ENCODE results near the gene ISCU.
A peak's percentile ranks its signal among the peaks of the same experiment; 100 is the strongest.

Gene ISCU

DNA sequence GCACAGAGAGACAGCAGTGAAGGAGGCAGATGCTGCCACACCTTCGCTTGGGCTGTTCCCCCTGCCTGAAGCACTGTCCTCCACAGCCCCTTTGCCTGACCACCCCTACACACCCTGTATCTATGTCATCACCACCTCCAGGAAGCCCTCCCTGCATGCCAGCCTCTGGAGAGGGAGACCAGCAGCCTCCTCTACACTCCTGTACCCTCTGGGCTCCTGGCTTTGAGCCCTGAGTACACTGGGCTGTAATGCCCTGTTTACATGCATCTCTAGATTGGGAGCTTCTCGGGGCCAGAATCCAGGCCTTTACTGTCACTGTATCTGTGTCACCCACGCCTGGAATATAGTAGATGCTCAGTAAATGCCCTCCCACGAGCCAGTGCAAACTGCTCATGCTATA is 41.3 kb downstream of the ISCU start:
- DNase-seq (ENCODE audit: low read depth), result no peak

GRCh38 chr12:108604208-108604941 is 42.0 kb downstream of the ISCU start:
- DNase-seq (ENCODE audit: low read depth), result no peak

DNA sequence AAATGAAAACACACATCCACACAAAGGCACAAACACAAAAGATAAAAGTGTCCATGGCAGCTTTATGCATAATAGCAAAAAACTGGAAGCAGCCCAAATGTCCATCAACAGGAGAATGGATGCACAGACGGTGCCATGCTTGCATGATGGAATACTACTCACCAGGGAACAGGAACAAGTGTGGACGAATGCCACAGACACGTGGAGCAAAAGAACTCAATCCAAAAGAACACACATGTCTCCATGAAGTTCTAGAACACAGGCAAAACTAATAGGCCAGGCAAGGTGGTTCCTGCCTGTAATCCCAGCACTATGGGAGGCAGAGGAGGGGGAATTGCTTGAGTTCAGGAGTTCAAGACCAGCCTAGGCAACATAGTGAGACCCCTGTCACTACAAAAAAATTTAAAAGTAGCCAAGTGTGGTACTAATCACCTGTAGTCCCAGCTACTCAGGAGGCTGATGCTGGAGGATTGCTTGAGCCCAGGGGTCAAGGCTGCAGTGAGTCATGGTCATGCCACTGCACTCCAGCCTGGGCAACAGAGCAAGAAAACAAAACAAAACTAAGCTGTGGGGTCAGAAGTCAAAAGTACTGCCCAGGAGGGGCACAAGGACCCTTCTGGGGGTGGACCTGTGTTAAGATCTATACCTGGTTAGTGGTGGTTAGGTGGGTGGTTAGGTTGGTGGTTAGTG is 42.7 kb downstream of the ISCU start:
- DNase-seq (ENCODE audit: low read depth), result no peak

DNA sequence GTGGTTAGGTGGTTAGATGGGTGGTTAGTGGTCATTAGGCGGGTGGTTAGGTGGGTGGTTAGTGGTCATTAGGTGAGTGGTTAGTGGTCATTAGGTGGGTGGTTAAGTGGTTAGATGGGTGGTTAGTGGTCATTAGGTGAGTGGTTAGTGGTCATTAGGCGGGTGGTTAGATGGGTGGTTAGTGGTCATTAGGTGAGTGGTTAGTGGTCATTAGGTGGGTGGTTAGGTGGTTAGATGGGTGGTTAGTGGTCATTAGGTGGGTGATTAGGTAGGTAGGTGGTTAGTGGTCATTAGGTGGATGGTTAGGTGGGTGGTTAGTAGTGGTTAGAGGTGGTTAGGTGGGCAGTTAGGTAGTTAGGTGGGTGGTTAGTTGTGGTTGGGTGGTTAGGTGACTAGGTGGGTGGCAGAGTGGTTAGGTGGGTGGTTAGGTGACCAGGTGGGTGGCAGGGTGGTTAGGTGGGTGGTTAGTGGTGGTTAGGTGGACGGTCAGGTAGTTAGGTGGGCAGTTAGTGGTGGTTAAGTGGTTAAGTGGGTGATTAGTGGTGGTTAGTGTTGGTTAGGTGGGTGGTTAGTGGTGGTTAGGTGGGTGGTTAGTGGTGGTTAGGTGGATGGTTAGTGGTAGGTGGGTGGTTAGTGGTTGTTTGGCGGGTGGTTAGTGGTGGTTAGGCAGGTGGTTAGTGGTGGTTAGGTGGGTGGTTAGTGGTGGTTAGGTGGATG is 43.5 kb downstream of the ISCU start:
- DNase-seq (ENCODE audit: low read depth), result no peak

- no peak for DNase-seq (ENCODE audit: low read depth)
Measured at GRCh38 chr12:108606492-108606891, 44.1 kb downstream of the ISCU start.

DNA sequence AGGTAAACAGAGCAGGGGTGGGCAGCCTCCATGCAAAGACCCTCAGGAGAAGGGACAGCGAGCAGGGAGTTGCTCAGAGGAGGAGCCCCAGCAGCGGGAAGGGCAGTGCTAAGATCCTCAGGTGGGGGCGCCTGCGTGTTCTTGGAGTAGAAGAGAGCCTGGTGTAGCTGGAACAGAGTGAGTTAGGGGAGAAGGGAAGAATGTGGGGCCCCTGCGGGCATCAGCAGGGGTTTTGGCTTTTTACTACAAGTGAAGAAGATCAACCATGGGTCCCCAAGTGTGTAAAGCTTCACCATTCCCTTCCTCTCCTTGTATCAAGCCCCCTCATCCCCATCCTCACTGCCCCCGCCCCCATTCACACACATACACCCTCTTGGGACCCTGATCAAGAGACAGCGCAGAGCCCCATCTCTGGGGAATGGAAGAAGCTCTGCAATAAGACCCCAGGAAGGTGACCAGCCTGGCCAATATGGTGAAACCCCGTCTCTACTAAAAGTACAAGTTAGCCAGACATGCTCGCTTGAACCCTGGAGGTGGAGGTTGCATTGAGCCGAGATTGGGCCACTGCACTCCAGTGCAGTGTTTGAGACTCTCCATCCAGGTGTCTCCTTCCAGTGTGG is 45.7 kb downstream of the ISCU start:
- DNase-seq (ENCODE audit: low read depth), result no peak

- DNase-seq (ENCODE audit: low read depth), result no peak
Measured at GRCh38 chr12:108608616-108609015, 46.2 kb downstream of the ISCU start.

GRCh38 chr12:108609537-108610335 is 47.3 kb downstream of the ISCU start:
- no peak for DNase-seq (ENCODE audit: low read depth)

GRCh38 chr12:108610336-108610815 is 48.0 kb downstream of the ISCU start:
- DNase-seq (ENCODE audit: low read depth), result no peak

DNA sequence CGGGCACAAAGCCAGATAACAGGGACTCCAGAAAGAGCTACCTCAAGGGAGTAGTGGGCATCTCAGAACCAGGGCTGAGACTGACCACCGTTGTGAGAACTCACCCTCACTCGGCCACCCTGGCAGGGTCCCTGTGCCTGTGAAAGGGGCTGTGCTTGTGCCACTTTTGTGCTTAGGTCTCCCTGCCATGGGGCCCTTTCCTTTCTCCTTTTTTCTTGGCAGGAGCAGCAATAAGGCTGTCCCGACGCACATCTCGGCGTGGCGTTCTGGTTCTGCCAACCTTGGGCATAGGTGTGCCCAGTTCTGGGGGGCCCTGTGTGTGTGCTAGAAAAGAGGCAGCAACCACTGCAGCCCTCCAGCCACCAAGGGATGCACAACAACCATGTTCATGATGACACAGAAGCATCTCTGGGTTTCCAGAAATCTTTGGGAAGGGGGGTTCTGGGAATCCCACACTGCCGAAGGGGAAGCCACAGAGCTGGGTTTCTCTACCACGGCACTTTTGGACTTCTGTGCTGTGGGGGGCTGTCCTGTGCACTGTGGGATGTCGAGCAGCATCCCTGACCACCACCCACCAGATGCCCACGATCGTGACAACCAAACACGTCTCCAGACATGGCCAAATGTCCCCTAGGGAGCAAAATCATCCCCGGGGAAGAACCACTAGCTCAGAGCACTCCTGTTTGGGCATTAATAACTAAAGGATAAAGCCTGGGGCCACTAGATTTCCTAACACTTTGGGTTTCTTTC is 48.6 kb downstream of the ISCU start:
- DNase-seq (ENCODE audit: low read depth), result no peak

- DNase-seq (ENCODE audit: low read depth), result no peak
Measured at GRCh38 chr12:108611884-108612415, 49.6 kb downstream of the ISCU start.

DNA sequence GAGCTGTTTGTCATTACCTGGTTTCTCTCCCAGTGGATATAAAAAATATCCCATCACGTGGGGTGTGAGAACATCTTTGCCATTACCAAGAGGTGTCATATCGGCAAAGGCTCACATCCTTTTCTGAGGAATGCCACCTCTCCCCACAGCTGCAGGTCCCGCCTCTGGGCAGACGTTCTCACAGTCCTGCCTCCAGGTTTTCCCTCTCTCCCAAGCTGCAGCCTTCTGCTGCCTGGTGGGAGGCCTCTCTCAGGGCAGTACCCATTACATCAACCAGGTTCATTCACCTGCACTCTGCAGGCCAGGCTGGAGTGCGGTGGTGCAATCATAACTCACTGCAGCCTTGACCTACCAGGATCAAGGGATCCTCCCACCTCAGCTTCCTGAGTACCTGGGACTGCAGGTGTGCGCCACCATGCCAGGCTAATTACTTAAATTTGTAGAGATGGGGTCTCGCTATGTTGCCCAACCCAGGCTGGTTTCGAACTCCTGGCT is 50.4 kb downstream of the ISCU start:
- no peak for DNase-seq (ENCODE audit: low read depth)

DNA sequence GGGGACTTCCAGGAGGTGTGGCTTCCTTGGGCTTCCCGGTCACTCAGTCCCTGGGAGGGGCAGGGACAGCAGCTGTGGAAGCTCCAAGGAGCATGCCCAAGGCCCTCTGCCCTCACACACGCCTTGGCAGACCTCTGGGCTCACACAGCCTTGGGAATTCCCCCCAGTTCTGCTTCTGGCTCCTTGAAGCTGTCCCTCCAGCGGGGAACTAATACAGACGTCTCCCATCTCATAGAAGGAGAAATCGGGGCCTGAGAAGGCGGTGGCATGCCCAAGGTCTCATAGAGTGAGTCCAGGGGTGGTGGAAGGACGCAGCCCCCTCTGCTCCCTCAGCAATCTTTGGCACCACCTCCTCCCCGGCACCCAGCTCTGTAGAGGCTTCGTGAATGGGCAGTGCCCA is 51.2 kb downstream of the ISCU start:
- no peak for DNase-seq (ENCODE audit: low read depth)

GRCh38 chr12:108614041-108614440 is 51.6 kb downstream of the ISCU start:
- DNase-seq (ENCODE audit: low read depth), result no peak

DNA sequence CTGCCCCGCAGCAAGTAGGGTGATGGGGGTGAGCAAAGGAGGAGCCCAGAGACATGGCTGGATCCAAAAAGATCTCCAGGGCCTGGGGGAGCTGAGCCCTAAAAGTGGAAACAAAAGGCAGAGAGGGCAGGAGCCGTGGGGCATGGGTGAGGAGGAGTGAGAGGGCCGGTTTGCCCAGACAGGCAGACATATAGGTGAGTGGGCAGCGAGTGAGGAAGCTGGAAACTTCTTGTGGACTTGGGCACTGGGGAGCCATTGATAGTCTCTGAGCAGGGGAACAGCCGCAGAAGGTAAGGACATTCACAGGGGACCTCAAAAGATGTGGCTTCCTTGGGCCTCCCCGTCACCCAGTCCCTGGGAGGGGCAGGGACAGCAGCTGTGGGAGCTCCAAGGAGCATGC is 52.2 kb downstream of the ISCU start:
- DNase-seq (ENCODE audit: low read depth), result no peak

DNA sequence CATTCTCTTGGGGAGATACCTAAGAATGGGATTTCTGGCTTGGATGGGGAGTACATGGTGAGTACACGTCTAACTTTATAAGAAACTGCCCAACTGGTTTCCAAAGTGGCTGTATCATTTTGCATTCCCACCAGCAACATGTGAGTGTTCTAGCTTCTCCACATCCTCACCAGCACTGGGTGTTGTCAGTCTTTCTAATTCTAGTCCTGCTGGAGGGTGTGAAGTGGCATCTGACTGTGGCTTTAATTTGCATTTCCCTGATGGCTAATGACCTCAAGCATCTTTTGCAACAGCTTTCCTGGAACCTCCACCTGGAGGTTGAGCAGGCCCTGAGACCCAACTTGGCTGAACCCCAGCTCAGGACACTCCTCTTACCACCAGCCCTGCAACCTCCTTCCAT is 53.5 kb downstream of the ISCU start:
- DNase-seq (ENCODE audit: low read depth), result no peak

DNA sequence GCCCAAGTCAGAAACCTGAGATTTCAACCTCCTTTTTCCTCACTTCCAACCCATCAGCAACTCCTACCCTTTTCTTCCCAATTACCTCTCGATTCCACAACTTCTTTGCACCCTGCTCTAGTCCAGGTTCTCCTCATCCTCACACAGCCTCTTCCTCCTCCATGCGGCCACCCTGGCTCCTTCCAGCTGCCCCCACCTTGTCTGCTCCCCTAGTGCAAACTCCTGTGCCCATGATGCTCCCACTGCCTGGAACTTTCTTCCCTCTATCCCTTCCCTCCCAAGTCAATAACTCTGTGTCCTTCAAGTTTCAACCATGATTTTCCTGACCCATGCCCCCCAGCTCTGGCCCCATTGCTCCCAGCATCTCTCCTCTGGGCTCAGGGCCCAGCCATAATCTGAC is 54.0 kb downstream of the ISCU start:
- no peak for DNase-seq (ENCODE audit: low read depth)

DNA sequence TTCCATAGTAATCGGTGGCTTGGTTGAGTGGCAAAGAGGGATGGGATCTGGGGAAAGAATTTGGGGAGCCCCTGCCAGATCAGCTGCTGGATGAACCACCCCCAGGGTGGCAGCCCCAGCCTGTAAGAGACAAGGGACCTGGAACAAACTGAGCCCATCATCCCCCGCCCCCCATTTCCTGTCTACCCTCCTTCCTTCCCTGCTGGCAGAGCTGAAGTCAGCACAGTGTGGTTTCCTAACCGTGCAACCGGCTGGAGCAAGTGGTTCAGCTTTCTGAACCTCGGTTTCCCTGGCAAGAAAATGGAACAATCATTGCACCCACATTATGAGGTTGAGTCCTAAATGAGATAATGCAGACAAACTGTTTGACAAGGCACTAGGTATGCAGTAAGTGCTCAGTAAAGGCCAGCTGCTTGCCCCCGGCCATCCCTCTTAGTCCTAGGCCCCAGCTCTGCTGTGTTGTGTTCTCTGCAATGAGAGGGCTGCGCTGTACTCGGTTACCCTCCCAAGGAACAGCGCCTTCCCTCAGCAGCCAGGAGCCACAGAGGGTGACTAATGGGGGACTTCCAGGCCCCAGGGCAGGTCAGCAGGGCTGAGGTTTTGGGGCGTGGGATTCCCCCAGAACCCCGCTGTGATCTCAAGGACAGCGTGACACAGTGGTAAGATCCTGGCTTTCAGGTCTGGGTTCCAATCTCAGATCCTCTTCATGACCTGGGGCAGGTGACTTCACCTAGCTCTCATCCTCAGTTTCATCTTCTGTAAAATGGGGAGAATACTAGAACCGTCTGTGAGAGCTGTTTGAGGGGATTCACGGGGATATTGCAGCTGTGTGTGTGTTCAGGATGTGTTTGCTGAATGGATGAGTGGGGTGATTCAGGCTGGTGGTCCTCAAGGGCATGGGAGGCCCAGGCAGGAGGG is 54.8 kb downstream of the ISCU start:
- peak; percentile 44 for DNase-seq (ENCODE audit: low read depth)
